Right lobe of liver (tissue), 6 donors: ENCODE results near the gene B4GALT3. TPM values are rescaled to one million over a fixed set of nuclear protein-coding genes. Genes with fewer than 3 reads are reported as not detected.

Source experiments
- ATAC-seq, 4 donors: fragments of 200-7000 bp; cut with Tn5 transposase; one replicate each; pipeline ENCODE4 v1.9.1; 2020; ENCODE audit warnings: mild to moderate bottlenecking in 4 of 4, moderate library complexity in 4 of 4
- DNase-seq, 3 donors: peaks; one replicate each; pipeline ENCODE4 v3.0.0-alpha.2; 2020
- H3K27ac ChIP-seq, 3 donors: fragments of 200-600 bp; one replicate each; pipeline ENCODE4 v1.8.0; 2022
- H3K27me3 ChIP-seq, 2 donors: fragments of 200-600 bp; one replicate each; pipeline ENCODE4 v1.8.0; 2022
- H3K36me3 ChIP-seq, 4 donors: fragments of 200-600 bp; sonication (generic) in 1 of 4; one replicate each; pipeline versions ENCODE4 v1.5.1 to v1.8.0; 2017 to 2022; ENCODE audit warnings: control low read depth in 1 of 4
- H3K4me1 ChIP-seq, 4 donors: fragments of 200-600 bp; sonication (generic) in 1 of 4; one replicate each; pipeline versions ENCODE4 v1.5.1 to v1.8.0; 2017 to 2022; ENCODE audit warnings: control low read depth in 1 of 4
- H3K4me3 ChIP-seq, 3 donors: fragments of 200-600 bp; one replicate each; pipeline ENCODE4 v1.8.0; 2022
- H3K9me3 ChIP-seq, 4 donors: fragments of 200-600 bp; sonication (generic) in 1 of 4; one replicate each; pipeline versions ENCODE4 v1.5.1 to v1.8.0; 2017 to 2022; ENCODE audit warnings: control low read depth in 1 of 4
- POLR2A ChIP-seq: fragments of 450-650 bp; IDR thresholded peaks from one replicate; pipeline ENCODE4 v1.6.1; 2017; ENCODE audit warnings: antibody characterized with exemption, mild to moderate bottlenecking
- WGBS: methylation state at CpG from one replicate; pipeline ENCODE4 v1.1.6; 2018; ENCODE audit warnings: low coverage, low lambda C conversion rate; ENCODE audit not compliant: insufficient coverage; ENCODE audit errors: missing lambda C conversion rate; 5-methylcytosine and 5-hydroxymethylcytosine counted together
- intact Hi-C, 2 donors: fragments of 100-400 bp; cut with DNase I; formaldehyde crosslinking; loops; one replicate each; pipeline versions ENCODE4 v1.11.2 to v1.14.1; 2022
- total RNA-seq, 6 experiments: library from RNA; depleted of rRNA in 2 of 6; stranded (reverse); fragments of >200 nt in 2 of 6; fragmentation: NEBNext Ultra II Directional in 3 of 6; extraction: Animal tissue kit (Norgen Biotek cat#: 25700) in 3 of 6; gene quantifications; one replicate each; pipeline versions ENCODE4 v1.1.0 to v1.2.4, GENCODE V29; 2016 to 2023
- TF ChIP-seq, protein P1 (sequence below), 4 donors: fragments of 200-600 bp in 3 of 4; fragments of 450-650 bp in 1 of 4; IDR thresholded peaks; one replicate each; pipeline versions ENCODE4 v1.5.1 to v1.8.0; 2016 to 2022; ENCODE audit warnings: antibody characterized with exemption in 4 of 4, mild to moderate bottlenecking in 2 of 4
- donor health status: DM: no; HTN: yes; CAD: no.
- donor health status: DM: no; HTN: no; CAD: no.
- donor health status: DM: no; HTN: no; CAD: no.
- donor health status: DM: no; HTN: yes; CAD: no.
- donor health status: DM: no; HTN: yes; CAD: no.

B4GALT3 gene
- total RNA-seq, 6 experiments from 2014 or later, result 10.9 to 21.1 (median 13.1) TPM

DNA sequence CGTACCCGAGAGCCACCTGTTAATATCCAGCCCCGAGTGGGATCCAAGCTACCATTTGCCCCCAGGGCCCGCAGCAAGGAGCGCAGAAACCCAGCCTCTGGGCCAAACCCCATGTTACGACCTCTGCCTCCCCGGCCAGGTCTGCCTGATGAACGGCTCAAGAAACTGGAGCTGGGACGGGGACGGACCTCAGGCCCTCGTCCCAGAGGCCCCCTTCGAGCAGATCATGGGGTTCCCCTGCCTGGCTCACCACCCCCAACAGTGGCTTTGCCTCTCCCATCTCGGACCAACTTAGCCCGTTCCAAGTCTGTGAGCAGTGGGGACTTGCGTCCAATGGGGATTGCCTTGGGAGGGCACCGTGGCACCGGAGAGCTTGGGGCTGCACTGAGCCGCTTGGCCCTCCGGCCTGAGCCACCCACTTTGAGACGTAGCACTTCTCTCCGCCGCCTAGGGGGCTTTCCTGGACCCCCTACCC is 16.6 kb downstream of the B4GALT3 start:
- peaks cover 0 to 22% (median 0%) of the 10 kb centered on the region in 4 donors for H3K36me3 ChIP-seq
- 100% methylated on average over 1 of the region's 22 CpGs for WGBS
- no peaks in the 10 kb centered on the region for H3K9me3 ChIP-seq
- no peak for ATAC-seq
- no peak overlapping the region for H3K4me3 ChIP-seq
- intact Hi-C loops, result no loop called here
- no peaks in the 10 kb centered on the region for H3K27me3 ChIP-seq
- H3K4me1 ChIP-seq, result peaks cover 0 to 15% (median 0%) of the 10 kb centered on the region in 4 donors
- DNase-seq, result no peak
- no peak for TF ChIP-seq POLR2A
- TF ChIP-seq, protein P1, sequence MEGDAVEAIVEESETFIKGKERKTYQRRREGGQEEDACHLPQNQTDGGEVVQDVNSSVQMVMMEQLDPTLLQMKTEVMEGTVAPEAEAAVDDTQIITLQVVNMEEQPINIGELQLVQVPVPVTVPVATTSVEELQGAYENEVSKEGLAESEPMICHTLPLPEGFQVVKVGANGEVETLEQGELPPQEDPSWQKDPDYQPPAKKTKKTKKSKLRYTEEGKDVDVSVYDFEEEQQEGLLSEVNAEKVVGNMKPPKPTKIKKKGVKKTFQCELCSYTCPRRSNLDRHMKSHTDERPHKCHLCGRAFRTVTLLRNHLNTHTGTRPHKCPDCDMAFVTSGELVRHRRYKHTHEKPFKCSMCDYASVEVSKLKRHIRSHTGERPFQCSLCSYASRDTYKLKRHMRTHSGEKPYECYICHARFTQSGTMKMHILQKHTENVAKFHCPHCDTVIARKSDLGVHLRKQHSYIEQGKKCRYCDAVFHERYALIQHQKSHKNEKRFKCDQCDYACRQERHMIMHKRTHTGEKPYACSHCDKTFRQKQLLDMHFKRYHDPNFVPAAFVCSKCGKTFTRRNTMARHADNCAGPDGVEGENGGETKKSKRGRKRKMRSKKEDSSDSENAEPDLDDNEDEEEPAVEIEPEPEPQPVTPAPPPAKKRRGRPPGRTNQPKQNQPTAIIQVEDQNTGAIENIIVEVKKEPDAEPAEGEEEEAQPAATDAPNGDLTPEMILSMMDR (IDR thresholded peaks at IDR 0.05), result no peak
- no peak overlapping the region for H3K27ac ChIP-seq

DNA sequence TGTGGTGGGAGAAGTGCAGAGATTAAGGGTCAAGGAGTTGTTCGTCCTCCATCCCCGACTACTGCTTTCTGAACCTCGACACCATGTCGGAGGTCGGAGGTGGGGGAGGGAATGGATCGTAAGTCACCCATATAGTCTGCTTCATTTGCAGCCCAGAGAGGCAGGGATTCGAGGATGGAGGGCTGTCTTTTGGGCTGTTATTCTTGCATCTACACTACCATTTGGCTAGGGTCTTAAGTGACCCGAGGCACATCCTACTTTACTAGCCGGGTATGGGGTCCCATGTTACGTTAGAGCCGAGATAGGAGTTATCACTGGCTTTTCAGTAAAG is 17.4 kb downstream of the B4GALT3 start:
- peaks cover 0 to 22% (median 0%) of the 10 kb centered on the region in 4 donors for H3K36me3 ChIP-seq

DNA sequence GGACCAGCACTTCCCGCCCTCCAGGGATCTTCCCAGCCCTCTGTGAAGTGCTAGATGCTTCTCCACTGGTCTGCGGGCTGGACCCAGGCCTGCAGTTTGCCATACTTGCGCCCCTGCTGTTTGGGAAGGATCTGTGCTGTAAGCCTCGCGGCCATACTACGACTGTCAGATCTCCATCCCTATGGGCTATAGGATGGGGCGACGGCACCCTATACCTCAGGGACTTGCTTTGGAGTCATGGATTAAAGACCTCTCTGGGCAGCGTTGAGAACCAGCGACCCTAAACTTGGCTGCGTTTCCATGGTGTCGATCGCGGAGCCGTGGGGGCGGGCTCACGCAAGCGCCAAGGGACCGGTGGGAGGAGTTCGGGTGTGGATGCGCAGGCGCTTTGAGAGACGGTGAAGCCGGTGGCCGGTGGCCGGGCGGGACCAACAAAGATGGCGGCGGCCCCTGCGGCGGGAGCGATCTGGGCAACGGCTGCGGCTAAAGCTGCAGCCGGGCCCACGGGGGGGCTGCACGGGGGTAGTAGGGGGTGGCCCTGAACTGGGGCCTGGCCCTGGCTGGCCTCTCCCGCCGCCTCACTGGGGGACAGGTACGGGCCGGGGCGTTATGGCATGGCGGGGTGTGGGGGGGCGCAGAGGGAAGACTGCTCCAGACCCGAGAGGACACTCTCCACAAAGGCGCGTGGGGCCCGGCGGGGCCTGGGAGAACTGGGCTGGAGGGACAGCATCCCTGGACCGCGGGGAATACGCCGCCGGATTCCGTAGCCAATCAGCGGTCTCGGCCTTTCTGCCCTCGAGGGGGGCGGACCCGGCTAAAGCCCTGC is 18.0 kb downstream of the B4GALT3 start, which contains the start of gene USP21:
TSS of gene USP21 (plus strand) at position 414 of the 826 bp plus-strand sequence. CDS start 1,141 bp downstream, outside the sequence.
- Histone ChIP-seq H3K36me3 (peaks cover 0 to 22% (median 0%) of the 10 kb centered on the region in 4 donors), H3K4me3 (peak within 1 kb of the TSS; percentile 84 to 93 (median 87)), H3K27ac (peak within 1 kb of the TSS; percentile 73 to 85 (median 78)), H3K9me3 (no peaks in the 10 kb centered on the region), H3K4me1 (peaks cover 0 to 8% (median 0%) of the 10 kb centered on the region in 4 donors), H3K27me3 (no peaks in the 10 kb centered on the region)
- WGBS, result 1% methylated on average over 35 of the region's 60 CpGs
- DNase-seq (peak; percentile 94 to 96 (median 94)), ATAC-seq (peak; percentile 96 to 98 (median 96))
- TF ChIP-seq, protein P1 (IDR thresholded peaks at IDR 0.05), result peak in 2 of 4 donors; percentile 11 to 14
- peak; percentile 55 for TF ChIP-seq POLR2A
- intact Hi-C loops, result no loop called here

More for the DNA sequence above, 17.4 kb downstream of the B4GALT3 start:
- DNase-seq, result no peak
- Histone ChIP-seq H3K9me3 (no peaks in the 10 kb centered on the region), H3K27ac (peak overlapping the region; percentile 73 to 85 (median 78)), H3K4me3 (peak overlapping the region; percentile 84 to 93 (median 87)), H3K27me3 (no peaks in the 10 kb centered on the region), H3K4me1 (peaks cover 0 to 8% (median 0%) of the 10 kb centered on the region in 4 donors)
- no peak for ATAC-seq
- intact Hi-C loops, result no loop called here
- TF ChIP-seq, protein P1 (IDR thresholded peaks at IDR 0.05), result no peak
- no peak for TF ChIP-seq POLR2A
- 15% methylated on average over 5 of the region's 11 CpGs for WGBS

DNA sequence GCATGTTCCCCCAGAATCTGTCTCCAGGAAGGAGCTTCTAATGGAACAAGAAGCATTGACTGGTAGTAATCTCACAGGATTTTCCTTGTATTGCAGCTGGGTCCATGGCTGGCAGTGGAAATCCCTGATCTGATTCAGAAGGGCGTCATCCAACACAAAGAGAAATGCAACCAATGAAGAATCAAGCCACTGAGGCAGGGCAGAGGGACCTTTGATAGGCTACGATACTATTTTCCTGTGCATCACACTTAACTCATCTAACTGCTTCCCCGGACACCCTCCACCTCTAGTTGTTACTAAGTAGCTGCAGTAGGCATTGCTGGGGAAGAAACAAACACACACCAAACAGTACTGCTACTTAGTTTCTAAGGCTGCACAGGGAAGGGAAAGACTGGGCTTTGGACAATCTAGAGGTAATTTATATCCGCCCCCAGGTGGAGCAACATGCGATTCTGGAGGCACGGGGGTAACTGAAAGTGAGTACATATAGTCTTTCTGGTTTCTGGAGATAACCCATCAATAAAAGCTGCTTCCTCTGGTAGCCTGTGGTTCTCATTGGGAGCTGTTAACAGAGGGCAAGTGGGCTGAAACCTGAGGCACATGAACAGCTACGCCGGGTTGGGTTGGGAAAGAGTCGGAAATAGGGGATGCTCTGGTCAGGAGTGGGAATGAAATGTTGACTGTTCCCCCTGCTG is 18.8 kb downstream of the B4GALT3 start:
- DNase-seq (no peak), ATAC-seq (no peak)
- Histone ChIP-seq H3K4me1 (peaks cover 0 to 8% (median 0%) of the 10 kb centered on the region in 4 donors), H3K36me3 (peaks cover 0 to 18% (median 0%) of the 10 kb centered on the region in 4 donors), H3K27me3 (no peaks in the 10 kb centered on the region), H3K9me3 (no peaks in the 10 kb centered on the region), H3K27ac (peak overlapping the region; percentile 73 to 85 (median 78)), H3K4me3 (peak overlapping the region; percentile 84 to 93 (median 87))
- intact Hi-C loops, result no loop called here
- WGBS, result 50% methylated on average over 5 of the region's 9 CpGs
- TF ChIP-seq, protein P1 (IDR thresholded peaks at IDR 0.05), result no peak
- TF ChIP-seq POLR2A, result no peak
